Measurements from ENCODE around the gene NKAP.
"Not testable (repeated sequence)": the region's sequence is repeated elsewhere in the genome, so short reads cannot be mapped to it uniquely, and the experiment has no call there.

Gene NKAP

DNA sequence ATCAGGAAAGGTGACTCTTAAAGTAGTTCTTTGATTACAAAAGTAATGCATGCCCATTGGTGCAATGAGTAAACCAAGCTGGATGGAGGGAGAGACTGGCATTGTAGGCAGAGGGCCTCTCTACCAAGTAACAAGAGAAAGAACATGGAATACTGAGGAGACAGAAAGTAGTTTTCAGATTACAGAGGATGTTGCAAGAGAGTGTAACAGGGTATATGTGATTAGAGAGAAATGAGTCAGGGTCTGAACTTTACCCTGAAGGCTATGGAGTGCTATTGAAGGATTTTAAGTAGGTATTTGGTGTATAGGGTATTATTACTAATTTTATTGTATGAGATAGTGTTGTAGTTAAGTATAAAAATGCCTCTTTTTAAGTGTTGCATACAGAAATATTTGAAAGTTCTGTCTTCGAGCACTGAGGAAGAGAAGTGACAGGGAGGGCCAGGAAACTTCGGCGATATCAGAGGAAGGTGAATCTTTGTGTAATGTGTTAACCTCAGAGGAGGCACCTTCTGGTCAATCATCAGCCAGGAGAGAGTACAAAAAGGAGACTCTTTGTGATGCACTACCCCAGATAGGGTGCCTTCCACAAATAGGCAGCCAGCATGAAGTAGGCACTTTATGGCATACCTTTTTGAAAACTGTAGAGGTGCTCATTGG lies 8.2 kb downstream of the NKAP start:
- no peak for DNase-seq

DNA sequence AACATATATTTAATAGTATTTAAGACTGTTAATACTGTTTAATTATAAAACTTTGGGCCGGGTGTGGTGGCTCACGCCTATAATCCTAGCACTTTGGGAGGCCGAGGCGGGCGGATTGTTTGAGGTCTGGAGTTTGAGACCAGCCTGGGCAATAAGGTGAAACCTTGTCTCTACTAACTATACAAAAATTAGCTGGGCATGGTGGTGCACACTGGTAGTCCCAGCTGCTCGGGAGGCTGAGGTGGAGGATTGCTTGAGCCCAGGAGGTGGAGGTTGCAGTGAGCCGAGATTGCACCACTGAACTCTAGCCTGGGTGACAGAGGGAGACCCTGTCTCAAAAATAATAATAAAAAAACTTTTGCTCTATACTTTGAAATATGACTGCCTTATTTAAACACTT lies 21.2 kb downstream of the NKAP start:
- DNase-seq, result not testable (repeated sequence)

DNA sequence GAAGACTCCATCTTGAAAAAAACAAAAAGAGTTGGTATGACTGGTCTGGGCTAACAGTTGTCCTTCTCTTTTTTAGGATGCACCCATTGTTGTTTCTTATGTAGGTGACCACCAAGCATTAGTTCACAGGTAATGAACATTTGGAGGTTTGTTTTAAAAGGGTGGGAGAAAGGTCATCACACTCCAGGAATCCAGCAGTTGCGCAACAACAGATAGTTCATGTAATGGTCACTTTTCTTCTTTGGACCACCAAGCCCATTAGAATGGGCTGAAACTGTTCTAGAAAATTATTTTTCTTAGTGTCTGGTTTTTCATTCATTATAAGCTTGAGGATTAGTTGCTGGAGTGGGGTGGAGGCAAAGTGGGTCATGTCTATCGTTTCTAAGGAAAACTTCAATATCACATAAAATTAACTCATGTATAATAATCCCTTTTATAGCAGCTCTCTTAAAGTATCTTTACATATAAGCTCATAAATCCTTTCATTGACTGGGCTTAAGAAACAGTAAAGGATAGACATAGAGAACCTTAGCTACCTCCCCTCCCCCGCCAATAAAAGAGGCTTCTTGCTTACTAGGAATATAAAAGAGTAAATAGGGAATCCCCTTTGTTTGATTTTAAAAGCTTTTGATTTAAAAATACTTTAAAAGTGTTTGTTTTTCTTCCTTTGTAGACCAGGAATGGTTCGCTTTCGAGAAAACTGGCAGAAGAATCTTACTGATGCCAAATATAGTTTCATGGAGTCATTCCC lies 23.5 kb downstream of the NKAP start:
- no peak for DNase-seq

DNA sequence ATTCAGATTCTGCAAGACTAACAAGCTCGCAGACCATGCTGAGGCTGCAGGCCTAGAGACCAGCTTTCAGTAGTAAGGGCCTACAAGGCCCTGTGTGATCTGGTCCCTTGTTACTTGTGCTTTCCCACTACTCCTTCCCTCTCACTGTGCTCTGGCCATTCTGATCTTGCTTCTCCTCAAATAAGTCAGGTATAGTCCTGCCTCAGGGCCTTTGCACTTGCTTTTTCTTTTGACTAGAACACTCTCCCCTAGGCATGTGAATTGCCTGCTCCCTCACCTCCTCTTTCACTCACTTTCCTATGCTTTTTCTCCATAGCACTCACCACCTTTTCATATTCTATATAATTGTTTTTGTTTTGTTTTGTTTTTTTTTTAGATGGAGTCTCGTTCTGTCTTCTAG lies 25.7 kb downstream of the NKAP start:
- no peak for DNase-seq

DNA sequence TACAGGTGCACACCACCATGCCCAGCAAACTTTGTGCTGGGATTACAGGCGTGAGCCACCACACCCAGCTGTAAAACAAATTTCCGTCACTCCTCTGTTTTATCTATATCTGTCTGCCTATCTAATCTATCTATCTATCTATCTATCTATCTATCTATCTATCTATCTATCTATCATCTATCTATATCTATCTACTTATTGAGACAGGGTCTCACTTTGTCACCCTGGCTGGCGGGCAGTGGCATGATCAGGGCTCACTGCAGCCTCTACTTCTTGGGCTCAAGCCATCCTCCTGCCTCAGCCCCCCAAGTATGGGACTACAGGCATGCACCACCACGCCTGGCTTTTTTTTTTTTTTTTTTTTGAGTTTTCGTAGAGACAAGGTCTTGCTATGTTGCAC lies 27.2 kb downstream of the NKAP start:
- no peak for DNase-seq

DNA sequence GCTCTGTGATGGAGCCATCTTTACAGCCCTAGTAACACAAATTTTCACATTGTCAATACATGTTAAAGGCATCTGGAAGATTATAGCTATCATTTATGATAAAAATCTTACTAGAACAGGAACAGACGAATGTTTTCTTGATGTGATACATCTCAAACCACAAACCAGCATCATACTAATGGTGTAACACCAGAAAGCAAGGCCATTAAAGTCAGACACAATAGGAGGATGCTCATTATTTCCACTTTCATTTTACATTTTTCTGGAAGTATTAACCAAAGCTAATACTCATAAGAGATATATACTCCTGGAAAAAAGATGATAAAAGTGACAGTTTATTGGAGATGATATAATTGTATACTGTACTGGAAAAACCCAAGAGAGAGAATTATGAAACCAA lies 42.6 kb downstream of the NKAP start:
- DNase-seq, result no peak

DNA sequence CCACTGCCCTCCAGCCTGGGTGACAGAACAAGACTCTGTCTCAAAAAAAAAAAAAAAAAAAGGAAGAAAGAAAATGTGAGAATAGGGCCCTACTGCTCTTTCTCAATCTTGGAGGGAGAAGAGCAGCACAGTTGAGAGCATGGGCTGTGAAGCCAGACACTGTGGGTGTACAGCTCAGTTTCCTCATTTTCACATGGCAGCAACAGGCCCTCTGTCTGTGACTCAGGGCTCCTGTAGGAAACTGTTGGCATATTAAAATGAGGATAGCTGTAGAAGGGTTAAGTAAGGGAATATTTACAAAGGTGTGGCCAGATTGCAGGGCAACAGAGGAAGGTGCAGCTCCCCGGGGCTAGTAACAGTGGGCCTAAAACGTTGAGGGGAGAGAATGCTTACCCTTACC lies 44.4 kb downstream of the NKAP start:
- DNase-seq, result no peak

DNA sequence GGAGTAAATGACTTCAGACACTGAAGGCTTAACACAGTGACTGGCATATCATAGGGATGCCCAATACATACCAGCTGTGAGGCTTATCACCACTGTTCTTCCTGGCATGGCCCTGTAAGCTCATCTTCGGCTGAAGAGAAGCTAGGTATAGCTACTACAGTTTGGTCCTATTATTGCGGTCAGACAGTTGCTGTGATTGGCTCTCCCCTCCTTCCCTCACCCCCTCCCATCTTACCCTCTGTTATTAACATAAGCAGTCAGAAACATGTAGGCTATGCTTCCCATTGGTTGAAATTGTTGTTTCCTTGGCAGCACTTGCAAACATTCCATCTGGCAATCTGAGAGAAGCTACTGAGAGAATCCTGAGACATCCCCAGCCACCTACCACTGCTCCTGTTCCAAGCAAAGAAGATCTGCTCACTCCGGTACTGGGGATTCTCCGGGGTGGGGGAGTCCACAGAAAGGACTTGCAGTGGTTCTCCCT lies 47.7 kb downstream of the NKAP start, which contains the start of gene AKAP14:
TSS of gene AKAP14 (plus strand) at position 51 of the 484 bp plus-strand sequence. CDS start 7,331 bp downstream, outside the sequence.
- DNase-seq, result no peak

DNA sequence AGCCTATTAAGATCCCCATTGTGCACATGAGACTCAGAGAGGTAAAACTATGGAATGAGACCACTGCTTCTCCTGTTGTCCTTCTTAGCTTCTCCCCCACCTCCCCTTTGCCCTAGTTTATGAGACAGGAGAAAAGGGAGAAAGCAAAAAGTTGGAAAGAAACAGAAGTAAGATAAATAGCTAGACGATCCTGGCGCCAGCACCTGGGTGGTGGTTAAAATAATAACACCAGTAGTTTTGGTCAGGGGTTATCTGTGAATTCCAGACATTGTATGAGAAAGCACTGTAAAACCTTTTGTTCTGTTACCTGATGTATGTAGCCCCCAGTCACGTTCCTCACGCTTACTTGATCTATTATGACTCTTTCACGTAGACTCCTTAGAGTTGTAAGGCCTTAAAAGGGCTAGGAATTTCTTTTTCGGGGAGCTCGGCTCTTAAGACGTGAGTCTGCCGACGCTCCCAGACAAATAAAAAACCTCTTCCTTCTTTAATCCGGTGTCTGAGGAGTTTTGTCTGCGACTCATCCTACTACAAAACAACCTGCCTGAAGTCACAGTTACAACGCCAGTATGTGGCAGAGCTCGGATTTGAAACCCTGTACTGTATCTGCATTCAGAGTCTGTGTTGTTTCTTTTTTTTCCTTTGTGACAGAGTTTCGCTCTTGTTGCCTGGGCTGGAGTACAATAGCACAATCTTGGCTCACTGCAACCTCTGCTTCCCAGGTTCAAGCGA lies 51.4 kb downstream of the NKAP start:
- not testable (repeated sequence) for DNase-seq

DNA sequence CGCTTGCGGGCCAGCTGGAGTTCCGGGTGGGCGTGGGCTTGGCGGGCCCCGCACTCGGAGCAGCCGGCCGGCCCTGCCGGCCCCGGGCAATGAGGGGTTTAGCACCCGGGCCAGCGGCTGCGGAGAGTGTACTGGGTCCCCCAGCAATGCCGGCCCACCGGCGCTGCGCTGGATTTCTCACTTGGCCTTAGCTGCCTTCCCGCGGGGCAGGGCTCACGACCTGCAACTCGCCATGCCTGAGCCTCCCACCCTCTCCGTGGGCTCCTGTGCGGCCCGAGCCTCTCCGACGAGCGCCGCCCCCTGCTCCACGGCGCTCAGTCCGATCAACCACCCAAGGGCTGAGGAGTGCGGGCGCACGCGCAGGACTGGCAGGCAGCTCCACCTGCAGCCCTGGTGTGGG lies 52.9 kb downstream of the NKAP start:
- DNase-seq, result not testable (repeated sequence)

DNA sequence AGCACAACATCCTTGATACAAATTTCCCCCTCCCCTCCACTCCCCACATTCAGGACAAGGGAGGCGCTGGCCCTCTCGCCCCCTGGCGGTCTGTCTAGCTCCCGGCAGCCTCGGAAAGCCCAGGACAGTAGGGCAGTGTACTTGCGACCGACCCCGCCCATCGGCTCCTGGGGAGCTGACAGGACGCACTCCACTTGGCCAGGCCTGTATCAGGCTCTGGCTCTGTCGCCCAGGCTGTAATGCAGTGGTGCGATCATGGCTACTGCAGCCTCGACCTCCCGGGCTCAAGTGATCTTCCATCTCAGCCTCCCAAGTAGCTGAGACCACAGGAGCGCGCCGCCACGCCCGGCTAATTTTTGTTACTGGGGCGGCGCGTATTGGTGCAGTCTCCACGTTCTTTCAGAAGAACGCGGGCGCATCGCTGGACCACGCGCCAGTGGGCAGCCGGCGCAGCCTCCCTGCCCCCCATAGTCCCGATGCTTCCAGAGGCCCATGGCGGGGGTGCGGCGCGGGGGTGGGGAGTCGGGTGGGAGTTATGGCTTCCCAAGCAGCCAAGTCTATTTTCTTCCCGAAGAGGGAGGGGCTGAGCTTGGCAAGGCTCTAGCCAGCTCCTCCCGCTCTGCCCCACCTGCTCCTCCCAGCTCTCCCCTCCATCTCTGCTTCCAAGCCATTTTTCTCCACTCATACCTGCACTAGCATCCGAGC lies 55.7 kb downstream of the NKAP start:
- peak; percentile 38 to 56 for DNase-seq

DNA sequence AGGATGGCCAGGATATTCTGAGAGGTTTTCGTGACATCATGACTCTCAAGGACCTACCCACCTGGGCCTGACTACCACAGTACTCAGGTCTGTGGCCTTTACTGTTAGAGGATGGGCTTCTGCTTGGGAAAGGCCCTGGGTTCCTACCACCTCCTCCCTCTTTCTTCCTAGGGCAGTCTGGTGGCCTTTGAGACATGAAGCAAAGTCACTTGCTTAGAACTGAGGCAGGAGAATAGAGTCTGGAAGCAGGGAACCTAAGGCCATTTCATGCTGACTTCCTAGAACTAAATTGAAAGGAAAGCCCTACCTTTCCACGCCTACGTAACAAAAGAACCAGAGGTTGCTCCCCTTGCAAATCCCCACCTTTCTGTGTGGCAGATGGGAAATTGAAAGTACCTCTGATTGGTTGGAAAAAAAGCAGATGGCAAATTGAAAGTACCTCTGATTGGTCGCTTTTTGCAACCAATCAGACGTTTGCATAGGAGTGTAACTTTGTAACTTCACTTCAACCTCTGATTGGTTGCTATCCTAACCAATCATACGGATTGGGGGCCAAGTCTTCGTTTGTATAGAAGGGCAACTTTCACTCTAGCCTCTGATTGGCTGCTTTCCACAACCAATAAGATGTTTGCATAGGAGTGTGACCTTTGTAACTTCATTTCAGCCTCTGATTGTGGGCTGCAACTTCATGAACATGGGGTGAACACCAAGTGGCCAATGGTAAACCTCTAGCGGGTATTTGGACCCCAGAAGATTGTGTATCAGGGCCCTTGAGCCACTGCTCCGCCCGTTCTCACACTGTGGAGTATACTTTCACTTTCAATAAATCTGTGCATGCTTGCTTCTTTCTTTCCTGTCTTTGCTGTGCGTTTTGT lies 57.8 kb downstream of the NKAP start:
- DNase-seq, result no peak

DNA sequence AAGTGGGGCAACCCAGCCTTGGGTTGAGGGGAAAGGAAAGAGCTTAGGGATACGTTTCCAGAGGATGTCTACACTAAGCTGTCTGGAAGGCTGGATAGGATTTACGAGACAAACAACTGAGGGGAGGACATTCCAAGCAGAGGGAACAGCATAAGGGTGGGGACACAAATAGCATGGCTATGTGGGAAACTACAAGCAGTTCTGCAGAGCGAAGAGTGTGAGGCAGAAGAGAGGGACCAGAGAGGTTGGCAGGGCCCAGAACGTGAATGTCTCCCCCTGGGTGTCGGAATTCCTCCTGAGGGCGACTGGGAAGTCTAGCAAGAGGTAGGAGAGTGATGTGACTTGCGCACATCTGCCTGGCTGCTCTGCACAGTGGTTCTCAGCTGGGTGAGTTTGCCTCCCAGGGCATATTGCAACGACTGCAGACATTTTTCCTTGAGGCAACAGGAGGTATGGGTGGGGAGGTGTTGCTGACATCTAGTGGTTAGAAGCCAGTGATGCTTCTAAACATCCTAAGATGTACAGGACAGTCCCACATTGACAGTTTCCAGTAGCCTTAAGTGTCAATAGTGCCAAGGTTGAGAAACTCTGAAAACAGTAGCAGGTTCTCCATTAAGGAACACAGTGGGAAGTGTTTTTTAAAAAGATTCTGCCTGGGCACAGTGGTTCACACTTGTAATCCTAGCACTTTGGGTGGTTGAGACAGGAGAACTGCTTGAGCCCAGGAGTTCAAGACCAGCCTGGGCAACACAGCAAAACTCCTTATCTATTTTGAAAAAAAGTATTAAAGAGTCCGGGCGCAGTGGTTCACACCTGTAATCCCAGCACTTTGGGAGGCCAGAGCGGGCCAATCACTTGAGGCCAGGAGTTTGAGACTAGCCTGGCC lies 62.8 kb downstream of the NKAP start:
- DNase-seq, result peak; percentile 6 to 17

DNA sequence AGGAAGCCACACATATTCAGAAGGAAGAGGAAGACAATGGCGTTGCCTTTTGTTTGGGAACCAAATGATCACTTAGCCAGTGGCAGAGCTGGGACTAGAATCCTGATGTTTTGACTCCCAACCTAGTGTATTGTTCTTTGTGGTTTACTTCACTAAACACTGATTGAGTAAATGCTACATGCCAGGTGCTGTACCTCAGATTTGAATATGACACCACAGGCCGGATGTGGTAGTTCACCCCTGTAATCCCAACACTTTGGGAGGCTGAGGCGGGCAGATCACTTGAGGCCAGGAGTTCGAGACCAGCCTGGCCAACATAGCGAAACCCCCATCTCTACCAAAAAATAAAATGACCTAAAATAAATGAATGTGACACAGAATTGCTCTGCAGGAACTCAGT lies 63.5 kb downstream of the NKAP start:
- no peak for DNase-seq

DNA sequence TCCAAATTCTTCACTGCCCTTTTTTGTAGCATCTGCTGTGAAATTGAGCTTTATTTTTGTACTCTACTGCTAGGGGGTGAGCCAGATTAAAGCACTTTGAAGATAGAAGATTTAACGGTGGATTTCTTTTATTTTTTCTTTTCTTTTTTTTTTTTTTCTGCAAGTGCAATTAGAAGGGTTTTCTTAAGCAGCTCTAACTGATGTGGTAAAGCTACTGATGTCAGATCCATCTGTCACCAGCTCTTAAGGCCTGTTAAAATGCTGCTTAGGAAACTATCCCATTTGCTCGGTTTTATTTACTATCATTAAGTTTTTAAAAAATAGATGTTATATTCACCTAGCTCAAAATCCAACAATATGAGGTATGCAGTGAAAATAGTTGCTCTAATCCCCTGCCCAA lies 64.8 kb downstream of the NKAP start:
- no peak for DNase-seq

DNA sequence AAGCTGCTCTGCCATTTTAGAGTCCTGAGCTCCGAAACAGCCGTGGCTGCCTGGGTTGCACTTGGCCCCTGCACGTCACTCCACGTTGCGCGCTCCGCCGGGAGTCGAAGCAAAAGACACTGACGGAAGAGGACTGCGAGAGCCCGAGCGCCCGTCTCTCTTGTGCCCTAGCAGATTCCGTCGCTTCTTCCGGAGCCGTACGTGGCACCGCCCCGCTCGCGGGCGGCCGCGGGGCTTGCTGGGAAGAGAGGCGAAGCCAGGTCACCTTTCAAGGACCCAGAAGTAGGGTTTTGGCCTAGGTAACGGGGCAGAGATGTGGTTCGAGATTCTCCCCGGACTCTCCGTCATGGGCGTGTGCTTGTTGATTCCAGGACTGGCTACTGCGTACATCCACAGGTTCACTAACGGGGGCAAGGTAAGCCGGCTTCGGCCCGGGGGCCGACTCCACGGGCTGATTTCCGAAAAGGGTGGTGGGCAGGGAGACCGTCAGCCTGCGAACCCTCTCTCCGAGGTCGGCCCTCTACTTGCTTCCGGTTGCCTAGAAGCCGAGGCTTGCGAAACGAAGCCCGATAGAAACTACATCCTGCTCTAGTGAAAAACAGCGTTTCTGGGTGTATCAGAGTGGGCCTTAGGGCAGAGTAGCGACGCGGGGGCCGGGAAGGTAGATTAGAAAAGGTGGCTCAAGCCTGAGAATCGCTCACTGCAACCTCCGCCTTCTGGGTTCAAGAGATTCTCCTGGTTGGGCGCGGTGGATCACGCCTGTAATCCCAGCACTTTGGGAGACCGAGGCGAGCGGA lies 71.8 kb downstream of the NKAP start, which contains the start of the genes NDUFA1 and RNF113A:
TSS of gene NDUFA1 (plus strand) at position 234 of the 797 bp plus-strand sequence. CDS start at position 314, 80 bp downstream.
TSS of gene RNF113A (minus strand) at position 135 of the 797 bp plus-strand sequence. CDS start at position 15, 120 bp downstream.
- peak; percentile 74 to 76 for DNase-seq

DNA sequence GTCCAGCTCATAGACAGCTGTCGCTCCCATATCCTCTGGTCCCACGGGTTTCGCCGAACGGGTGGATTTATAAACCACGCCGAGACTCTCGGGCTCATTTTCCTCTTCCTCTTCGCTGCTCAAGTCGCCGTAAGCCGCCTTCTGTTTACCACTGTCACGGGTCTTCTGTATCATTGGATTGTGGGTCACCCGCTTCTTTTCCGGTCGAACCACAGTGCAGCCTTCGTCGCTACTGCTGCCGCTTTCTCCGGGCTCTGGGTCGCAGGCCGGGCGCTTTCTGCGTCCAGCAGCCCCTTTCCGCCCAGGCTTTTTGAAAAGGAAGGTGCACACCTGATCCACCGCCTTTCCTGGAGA lies 72.3 kb downstream of the NKAP start:
- peak in 1 of 2 donors; percentile 5 for DNase-seq
